Measurements from ENCODE around the gene FBXW11.

DNA sequence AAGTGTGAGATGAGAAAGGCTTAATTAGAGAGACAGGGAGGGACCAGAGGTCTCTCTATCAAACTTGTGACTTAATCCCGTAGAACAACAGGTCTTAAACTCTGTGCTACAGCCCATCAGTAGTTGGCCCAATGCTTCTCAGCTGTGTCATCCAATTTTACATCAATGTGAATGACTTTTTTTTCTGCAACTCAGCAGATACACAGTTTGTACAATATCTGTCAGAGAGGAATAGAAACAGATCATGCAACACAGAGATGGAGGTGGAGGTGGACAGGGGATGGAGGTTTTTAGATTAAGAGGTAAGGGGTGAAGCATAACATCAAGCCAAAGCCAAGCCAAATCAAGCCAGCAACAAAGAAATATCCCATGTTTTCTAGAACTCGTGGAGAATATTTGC is 43.0 kb downstream of the FBXW11 start:
- no peak for TF ChIP-seq POLR2A (IDR thresholded peaks at IDR 0.05)
- TF ChIP-seq, protein P1, sequence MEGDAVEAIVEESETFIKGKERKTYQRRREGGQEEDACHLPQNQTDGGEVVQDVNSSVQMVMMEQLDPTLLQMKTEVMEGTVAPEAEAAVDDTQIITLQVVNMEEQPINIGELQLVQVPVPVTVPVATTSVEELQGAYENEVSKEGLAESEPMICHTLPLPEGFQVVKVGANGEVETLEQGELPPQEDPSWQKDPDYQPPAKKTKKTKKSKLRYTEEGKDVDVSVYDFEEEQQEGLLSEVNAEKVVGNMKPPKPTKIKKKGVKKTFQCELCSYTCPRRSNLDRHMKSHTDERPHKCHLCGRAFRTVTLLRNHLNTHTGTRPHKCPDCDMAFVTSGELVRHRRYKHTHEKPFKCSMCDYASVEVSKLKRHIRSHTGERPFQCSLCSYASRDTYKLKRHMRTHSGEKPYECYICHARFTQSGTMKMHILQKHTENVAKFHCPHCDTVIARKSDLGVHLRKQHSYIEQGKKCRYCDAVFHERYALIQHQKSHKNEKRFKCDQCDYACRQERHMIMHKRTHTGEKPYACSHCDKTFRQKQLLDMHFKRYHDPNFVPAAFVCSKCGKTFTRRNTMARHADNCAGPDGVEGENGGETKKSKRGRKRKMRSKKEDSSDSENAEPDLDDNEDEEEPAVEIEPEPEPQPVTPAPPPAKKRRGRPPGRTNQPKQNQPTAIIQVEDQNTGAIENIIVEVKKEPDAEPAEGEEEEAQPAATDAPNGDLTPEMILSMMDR (IDR thresholded peaks at IDR 0.05): no peak
